NCI-H2196 treated with DMSO at 0.1 percent for 48 hours (cell line): ENCODE measurements around the gene TMEM119.
"Not testable (repeated sequence)": the region's sequence is repeated elsewhere in the genome, so short reads cannot be mapped to it uniquely, and the experiment has no call there.

Source experiments
- DNase-seq: peaks from one replicate; lab custom pipeline; 2025; ENCODE audit not compliant: unreplicated experiment; lab: John Stamatoyannopoulos, UW

Gene TMEM119

DNA sequence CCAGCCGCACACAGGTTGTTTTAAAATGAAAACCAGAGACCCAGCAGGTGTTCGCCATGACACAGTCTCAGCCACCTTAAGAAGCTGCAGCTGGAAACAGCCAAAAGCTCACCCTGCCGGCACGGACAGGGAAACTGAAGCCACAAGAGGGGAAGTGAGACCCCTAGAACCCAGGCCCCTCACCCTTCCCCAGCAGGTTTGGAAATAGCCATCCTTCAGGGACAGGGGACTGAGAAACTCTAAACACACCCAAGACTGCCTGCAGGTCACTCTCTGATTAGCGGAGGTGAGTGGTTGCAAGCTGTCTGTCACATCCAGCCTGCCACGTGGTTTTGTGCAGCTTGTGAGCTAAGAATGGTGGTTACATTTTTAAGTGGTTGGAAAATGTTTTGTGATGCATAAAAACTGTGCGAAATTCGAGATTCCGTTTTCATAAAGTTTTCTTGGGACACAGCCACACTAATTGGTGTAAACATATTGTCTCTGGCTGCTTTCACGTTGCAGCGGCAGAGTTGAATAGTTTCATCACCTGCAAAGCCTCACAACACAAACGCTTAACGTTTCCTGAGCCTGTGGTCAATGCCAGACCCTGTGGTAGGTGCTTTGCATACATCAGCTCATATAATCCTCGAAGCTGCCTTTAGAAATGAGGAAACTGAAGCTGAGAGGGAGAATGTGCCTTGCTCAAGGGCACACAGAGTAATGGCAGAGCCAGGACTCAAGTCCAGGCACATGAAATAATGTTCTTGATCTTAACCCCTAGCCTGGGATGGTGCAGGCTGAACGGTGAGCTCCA is 37.5 kb upstream of the TMEM119 start:
- DNase-seq = no peak

GRCh38 chr12:108634341-108634751 is 36.5 kb upstream of the TMEM119 start:
- DNase-seq = no peak

GRCh38 chr12:108633534-108634248 is 35.8 kb upstream of the TMEM119 start, which contains the start of gene SELPLG:
TSS of gene SELPLG (minus strand) at chr12:108633894. CDS start at chr12:108624307, 9,587 bp downstream.
- DNase-seq = no peak

DNA sequence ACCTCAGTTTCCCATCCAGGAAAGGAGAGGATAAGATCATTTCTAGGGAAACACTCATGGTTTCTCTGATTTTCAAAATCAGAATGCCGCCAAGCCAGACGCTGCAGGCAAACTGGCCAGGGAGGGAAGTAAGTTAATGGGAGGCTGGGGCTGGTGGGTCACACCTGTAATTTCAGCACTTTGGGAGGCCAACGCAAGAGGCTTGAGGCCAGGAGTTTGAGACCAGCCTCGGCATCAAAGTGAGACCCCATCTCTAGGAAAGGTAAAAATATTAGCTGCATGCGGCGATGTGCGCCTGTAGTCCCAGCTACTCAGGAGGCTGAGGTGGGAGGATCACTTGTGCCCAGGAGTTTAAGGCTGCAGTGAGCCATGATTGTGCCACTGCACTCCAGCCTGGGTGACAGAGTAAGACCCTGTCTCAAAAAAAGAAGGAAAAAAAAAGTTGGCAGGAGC is 35.2 kb upstream of the TMEM119 start:
- no peak for DNase-seq

DNA sequence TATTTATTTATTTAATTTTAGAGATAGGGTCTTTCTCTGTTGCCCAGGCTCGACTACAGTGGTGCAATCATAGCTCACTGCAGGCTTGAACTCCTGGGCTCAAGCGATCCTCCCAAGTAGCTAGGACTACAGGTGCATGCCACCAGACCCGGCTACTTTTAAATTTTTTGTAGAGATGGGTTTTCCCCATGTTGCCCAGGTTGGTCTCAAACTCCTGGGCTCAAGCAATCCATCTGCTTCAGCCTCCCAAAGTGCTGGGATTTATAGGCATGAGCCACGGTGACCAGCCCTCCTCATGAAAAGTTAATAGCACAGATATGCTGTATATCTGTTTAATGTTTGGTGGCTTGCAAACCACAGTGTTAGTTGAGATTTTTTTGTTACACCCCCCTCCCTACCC is 33.4 kb upstream of the TMEM119 start:
- DNase-seq = not testable (repeated sequence)

DNA sequence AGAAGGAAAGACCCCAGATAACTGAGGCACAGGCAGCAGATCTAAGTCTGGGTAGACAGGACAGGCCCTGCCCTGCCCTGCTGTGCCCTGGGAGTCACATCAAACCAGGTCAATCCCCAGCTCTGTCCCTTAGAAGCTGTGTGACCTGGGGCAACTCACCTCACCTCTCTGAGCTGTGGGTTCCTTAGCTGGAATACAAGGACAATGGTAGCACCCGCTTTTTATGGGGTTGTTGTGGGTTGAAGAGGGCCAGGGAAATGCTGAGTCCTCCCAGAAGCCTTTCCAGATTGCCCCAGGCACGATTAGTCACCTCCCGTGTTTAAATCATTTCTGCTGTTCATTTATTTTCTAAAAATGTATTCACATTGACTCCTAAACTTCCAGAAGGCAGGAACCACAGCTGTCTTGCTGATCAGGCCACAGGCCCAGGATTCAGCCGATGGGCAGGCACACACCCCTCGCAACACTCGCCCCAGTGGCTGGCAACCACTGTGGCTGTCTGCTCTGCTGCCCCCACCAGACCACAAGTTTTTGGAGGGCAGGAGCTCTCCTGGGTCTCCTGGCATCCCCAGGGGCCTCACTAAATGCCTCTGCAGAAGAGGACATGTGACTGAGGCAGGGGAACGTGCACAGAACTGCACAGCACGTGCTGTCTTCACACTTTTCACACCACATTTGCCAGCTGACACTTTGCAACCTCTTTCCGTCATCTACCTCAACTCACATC is 32.8 kb upstream of the TMEM119 start:
- no peak for DNase-seq

GRCh38 chr12:108629824-108630476 is 32.1 kb upstream of the TMEM119 start:
- no peak for DNase-seq

GRCh38 chr12:108629151-108629550 is 31.3 kb upstream of the TMEM119 start:
- DNase-seq = no peak

DNA sequence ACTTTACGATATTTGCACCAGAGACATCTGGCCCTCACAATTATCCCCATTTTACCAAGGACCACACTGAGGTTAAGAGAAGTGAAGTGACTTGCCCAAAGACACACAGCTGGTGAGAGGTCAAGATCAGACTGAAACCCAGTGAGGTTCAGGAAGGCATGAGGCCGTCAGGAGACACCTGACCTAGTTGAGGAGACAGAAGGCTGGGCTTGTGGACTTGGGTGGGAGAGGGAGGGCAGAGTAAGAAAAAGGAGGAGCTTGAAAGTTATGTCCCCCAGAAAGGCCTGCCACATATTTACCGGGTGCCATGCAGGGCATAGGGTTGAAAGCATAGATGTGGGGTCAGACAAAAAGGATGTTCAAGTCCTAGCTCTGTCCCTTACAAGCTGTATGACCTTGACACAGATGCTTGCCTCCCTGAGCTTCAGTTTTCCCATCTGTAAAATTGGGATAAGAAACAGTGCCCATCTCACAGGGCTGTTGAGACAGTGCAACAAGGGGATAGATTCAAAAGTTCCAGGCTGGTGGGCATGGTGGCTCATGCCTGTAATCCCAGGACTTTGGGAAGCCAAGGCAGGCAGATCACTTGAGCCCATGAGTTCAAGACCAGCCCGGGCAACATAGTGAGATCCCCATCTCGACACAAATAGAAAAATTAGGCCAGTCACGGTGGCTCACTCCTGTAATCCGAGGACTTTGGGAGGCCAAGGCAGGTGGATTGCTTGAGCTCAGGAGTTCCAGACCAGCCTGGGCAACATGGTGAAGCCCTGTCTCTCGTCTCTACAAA is 29.4 kb upstream of the TMEM119 start:
- no peak for DNase-seq

- no peak for DNase-seq
Observed at GRCh38 chr12:108625228-108625627, 27.3 kb upstream of the TMEM119 start.

DNA sequence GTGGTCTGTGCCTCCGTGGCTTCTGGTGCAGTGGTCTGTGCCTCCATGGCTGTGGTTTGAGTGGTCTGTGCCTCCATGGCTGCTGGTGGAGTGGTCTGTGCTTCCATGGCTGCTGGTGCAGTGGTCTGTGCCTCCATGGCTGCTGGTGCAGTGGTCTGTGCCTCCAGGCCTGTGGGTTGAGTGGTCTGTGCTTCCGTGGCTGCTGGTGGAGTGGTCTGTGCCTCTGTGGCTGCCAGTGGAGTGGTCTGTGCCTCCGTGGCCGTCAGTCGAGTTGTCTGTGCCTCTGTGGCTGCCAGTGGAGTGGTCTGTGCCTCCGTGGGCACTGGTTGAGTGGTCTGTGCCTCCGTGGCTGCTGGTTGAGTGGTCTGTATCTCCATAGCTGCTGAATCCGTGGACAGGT is 25.7 kb upstream of the TMEM119 start:
- DNase-seq = no peak

- no peak for DNase-seq
Observed at GRCh38 chr12:108622921-108623514, 25.1 kb upstream of the TMEM119 start.

DNA sequence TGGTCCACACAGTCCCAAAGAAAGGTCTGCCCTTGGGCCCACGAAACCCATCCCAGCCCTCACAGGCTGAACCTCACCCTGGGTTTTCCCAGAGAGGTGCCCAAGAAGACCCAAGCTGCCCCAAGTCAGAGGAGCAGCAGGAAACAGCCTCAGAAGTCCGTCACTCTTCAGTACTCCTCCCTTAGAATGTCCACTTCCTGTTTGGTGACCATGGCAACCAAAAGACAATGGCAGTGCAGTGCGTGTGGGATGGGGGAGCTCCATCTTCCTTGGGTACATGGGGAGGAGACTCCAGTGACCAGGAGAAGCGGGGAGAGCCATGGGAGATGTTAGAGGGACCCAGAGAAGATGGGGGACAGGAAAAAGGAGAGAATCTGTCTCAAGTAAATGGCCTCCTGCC is 24.5 kb upstream of the TMEM119 start:
- DNase-seq = no peak

DNA sequence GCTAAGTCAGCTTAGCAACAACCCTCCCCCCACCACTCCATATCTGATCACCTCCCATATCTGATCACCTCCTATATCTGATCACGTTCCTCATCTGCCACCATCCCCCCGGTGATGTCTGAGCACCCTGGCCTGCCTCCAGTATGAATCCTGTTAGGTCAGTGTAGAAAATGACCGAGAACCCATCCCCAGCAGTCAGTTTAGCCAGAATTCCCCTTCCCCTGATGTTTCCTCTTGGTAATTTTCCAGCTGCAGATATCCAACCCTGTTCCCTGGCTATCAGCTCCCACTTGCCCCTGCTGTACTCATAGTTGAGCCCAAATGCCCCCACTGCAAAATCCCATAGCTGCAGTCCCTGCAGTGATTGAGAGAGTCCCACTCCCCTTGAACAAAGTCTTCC is 23.3 kb upstream of the TMEM119 start:
- no peak for DNase-seq

DNA sequence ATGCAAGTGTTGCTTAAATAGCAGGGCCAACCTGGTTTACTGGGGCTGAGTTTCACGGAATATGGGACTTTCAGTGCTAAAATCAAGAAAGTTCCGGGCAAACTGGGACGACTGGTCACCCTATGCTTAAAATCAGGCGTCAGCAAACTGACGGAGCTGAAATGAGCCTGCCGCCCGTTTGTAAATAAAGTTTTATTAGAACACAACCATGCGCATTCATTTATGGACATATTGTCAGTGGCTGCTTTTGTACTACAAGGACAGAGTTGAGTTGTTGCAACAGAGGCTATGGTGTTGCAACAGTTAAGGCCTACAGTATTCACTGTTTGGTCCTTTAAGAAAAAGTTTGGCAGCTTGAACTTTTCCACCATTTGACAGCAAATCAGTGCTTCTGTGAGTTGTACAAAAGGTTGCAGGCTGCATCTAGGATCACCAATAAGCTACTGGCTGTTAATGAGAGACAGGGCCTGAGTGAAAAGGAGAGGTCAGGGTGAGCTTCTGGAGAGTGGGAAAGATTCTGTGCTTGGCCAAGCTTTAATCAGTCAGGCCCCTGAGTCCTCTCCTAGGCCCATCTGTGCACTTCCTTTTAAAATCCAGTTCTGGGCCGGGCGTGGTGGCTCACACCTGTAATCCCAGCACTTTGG is 22.5 kb upstream of the TMEM119 start:
- no peak for DNase-seq

- no peak for DNase-seq
Observed at GRCh38 chr12:108619369-108620160, 21.7 kb upstream of the TMEM119 start.

- not testable (repeated sequence) for DNase-seq
Observed at GRCh38 chr12:108618953-108619274, 21.0 kb upstream of the TMEM119 start.

DNA sequence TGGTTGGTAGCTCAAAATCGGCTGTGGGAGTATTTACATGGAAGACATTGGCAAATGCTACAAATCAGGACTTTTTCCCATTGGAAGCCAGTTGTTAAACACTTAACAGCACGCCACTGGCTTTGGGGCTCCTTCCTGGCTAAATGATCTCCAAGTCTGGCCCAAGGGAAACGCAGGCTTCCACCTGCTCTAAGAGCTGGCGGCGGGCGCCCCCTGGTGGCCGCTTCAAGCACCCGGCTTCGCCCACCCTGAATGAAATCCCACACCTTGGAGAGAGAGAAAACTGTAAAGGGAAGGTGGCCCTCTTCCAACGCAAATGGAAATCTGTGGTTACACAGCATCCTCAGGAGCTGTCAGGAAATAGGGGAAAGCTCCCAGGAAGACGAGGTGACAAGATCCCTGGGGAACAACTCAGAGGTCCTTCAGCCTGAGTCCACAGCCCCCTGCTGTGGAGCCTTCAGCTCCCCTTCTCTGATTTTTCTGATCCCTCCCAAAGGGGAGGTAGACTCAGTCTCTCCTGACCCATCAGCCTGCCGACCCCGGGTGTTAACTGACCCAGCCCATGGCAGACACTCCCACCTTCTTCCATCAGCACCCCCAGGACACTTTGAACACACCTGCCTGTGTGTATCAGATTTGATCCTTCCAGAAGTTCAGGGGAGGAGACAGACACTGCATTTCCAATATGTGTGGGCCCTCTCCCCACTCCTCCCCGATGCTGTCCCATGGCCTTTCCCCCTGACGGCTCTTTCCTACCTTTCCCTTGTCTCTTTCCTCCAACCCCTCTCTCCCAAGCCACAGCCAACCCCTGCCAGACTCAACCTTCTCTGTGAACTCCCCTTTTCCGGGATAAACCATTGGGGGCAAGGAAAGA is 20.4 kb upstream of the TMEM119 start:
- DNase-seq = peak; percentile 69
